Keratinocyte (primary cell): Measurements from ENCODE around the gene CILP2. TPM values are rescaled to one million over a fixed set of nuclear protein-coding genes. Genes with fewer than 3 reads are reported as not detected.

Experiments used
- DNase-seq: peaks from one replicate; pipeline ENCODE4 v3.0.0-alpha.2; 2011; ENCODE audit warnings: low read depth, missing footprints, low spot score
- FAIRE-seq: peaks from 2 replicates; lab custom pipeline; 2011; peaks lifted over from hg19 to GRCh38; lab: Jason Lieb, UNC
- H2AFZ ChIP-seq: 2 replicates; pipeline ENCODE4 v1.6.0; 2012; ENCODE audit warnings: low read length, control low read depth, inconsistent platforms; ENCODE audit not compliant: control insufficient read depth
- H3K27ac ChIP-seq: 2 replicates; pipeline ENCODE4 v1.5.1; 2011; ENCODE audit warnings: low read length; ENCODE audit not compliant: control insufficient read depth, insufficient read depth
- H3K27me3 ChIP-seq: 3 replicates; pipeline ENCODE4 v1.6.0; 2011; ENCODE audit warnings: low read length; ENCODE audit not compliant: control insufficient read depth, insufficient read depth; ENCODE audit errors: extremely low read depth
- H3K36me3 ChIP-seq, 2 experiments: 2 replicates in 1 of 2; 3 replicates in 1 of 2; pipeline ENCODE4 v1.5.1; 2011; ENCODE audit warnings: low read length in 2 of 2, mild to moderate bottlenecking in 1 of 2; ENCODE audit not compliant: control insufficient read depth in 2 of 2, insufficient read depth in 2 of 2; ENCODE audit errors: extremely low read depth in 1 of 2
- H3K4me1 ChIP-seq: 3 replicates; pipeline ENCODE4 v1.5.1; 2011; ENCODE audit warnings: low read length; ENCODE audit not compliant: control insufficient read depth, insufficient read depth; ENCODE audit errors: extremely low read depth
- H3K4me2 ChIP-seq: 3 replicates; pipeline ENCODE4 v1.6.0; 2011; ENCODE audit warnings: low read depth, low read length; ENCODE audit not compliant: control insufficient read depth, insufficient read depth; ENCODE audit errors: extremely low read depth
- H3K4me3 ChIP-seq, 3 experiments: fragments of 200-600 bp in 1 of 3; sonication (generic) in 1 of 3; 2 replicates in 2 of 3; 3 replicates in 1 of 3; pipeline ENCODE4 v1.5.1; 2011 to 2016; ENCODE audit warnings: low read length in 3 of 3, mild to moderate bottlenecking in 3 of 3, control low read depth in 2 of 3, inconsistent platforms in 1 of 3, low read depth in 1 of 3, mixed read lengths in 1 of 3, mixed run types in 1 of 3, moderate library complexity in 1 of 3; ENCODE audit not compliant: control insufficient read depth in 2 of 3, insufficient read depth in 2 of 3; ENCODE audit errors: extremely low read depth in 1 of 3
- H3K79me2 ChIP-seq: 2 replicates; pipeline ENCODE4 v1.6.0; 2012; ENCODE audit warnings: low read length; ENCODE audit not compliant: control insufficient read depth, insufficient read depth
- H3K9ac ChIP-seq: 3 replicates; pipeline ENCODE4 v1.6.0; 2011; ENCODE audit warnings: low read length; ENCODE audit not compliant: control insufficient read depth, insufficient read depth; ENCODE audit errors: extremely low read depth
- H3K9me1 ChIP-seq: 3 replicates; pipeline ENCODE4 v1.6.0; 2011; ENCODE audit warnings: low read length; ENCODE audit not compliant: control insufficient read depth, insufficient read depth; ENCODE audit errors: extremely low read depth
- H3K9me3 ChIP-seq: 2 replicates; pipeline ENCODE4 v1.5.1; 2012; ENCODE audit warnings: low read depth, low read length; ENCODE audit not compliant: control insufficient read depth
- H4K20me1 ChIP-seq: 3 replicates; pipeline ENCODE4 v1.6.0; 2011; ENCODE audit warnings: low read length; ENCODE audit not compliant: control insufficient read depth, insufficient read depth; ENCODE audit errors: extremely low read depth
- CTCF ChIP-seq, 3 experiments: IDR thresholded peaks in 1 of 3; conservative IDR thresholded peaks in 1 of 3; optimal IDR thresholded peaks in 1 of 3; 2 replicates in 2 of 3; 3 replicates in 1 of 3; pipeline versions ENCODE3 to v1.5.1; 2011; ENCODE audit warnings: low read length in 3 of 3, mild to moderate bottlenecking in 3 of 3, moderate library complexity in 2 of 3, control low read depth in 1 of 3, inconsistent platforms in 1 of 3; ENCODE audit not compliant: insufficient read depth in 2 of 3; ENCODE audit errors: extremely low read depth in 1 of 3
- EZH2 ChIP-seq: IDR thresholded peaks from one replicate; pipeline ENCODE4 v1.6.1; 2012; ENCODE audit warnings: inconsistent platforms, mild to moderate bottlenecking, low read length, moderate library complexity
- dilution Hi-C: fragments of 300-500 bp; cut with MboI; formaldehyde crosslinking; loops from one replicate; pipeline ENCODE4 v1.7.0; 2020; ENCODE audit warnings: low sequenced_read_pairs; ENCODE audit not compliant: extremely low pct_ligation_motif_present
- polyA plus RNA-seq, 5 experiments: library from polyadenylated mRNA; depleted of rRNA in 3 of 5; stranded (reverse) in 3 of 5; stranded (forward) in 1 of 5; unstranded in 1 of 5; fragments of >200 nt; gene quantifications; 1 replicate in 1 of 5; 2 replicates in 3 of 5; 3 replicates in 1 of 5; pipeline versions ENCODE4 v1.2.1 to v1.2.3, GENCODE V29; 2011 to 2012; ENCODE audit warnings: missing spikeins in 2 of 5, low read depth in 1 of 5, low replicate concordance in 1 of 5

Gene CILP2
- polyA plus RNA-seq, 1 donor (not counting 4 experiments of a cell fraction or from before 2014, with no cell fraction given) = 0.07 TPM

- no peak overlapping the region for H2AFZ ChIP-seq
- H3K36me3 ChIP-seq = peaks cover 37 to 45% of the 10 kb centered on the region in 2 experiments
- no peaks in the 10 kb centered on the region for H3K9me3 ChIP-seq
- TF ChIP-seq CTCF (optimal IDR thresholded peaks at IDR 0.05 in 1 of 3, IDR thresholded peaks at IDR 0.05 in 1 of 3, conservative IDR thresholded peaks at IDR 0.05 in 1 of 3; ENCODE audit: extremely low read depth in 1 of 3, insufficient read depth in 2 of 3, low read length in 3 of 3) (no peak), EZH2 (no peak)
- H3K27me3 ChIP-seq = no peaks in the 10 kb centered on the region
- dilution Hi-C loops = no loop called here
- H3K4me3 ChIP-seq = no peak overlapping the region
- H3K9ac ChIP-seq = no peak overlapping the region
- no peak overlapping the region for H3K4me2 ChIP-seq
- no peaks in the 10 kb centered on the region for H4K20me1 ChIP-seq
- H3K9me1 ChIP-seq = no peaks in the 10 kb centered on the region
- no peak overlapping the region for H3K27ac ChIP-seq
- DNase-seq (no peak), FAIRE-seq (no peak)
- H3K4me1 ChIP-seq = no peaks in the 10 kb centered on the region
- no peaks in the 10 kb centered on the region for H3K79me2 ChIP-seq
These were observed 35.1 kb upstream of the CILP2 start for GRCh38 chr19:19502808-19503602.

- Histone ChIP-seq H3K4me3 (no peak overlapping the region), H4K20me1 (no peaks in the 10 kb centered on the region), H3K27me3 (no peaks in the 10 kb centered on the region), H3K36me3 (peaks cover 32 to 34% of the 10 kb centered on the region in 2 experiments), H3K9me3 (no peaks in the 10 kb centered on the region), H3K9ac (no peak overlapping the region), H3K27ac (no peak overlapping the region), H3K4me1 (no peaks in the 10 kb centered on the region), H3K9me1 (no peaks in the 10 kb centered on the region), H3K4me2 (no peak overlapping the region), H2AFZ (no peak overlapping the region), H3K79me2 (no peaks in the 10 kb centered on the region)
- dilution Hi-C loops = no loop called here
- no peak for TF ChIP-seq CTCF (optimal IDR thresholded peaks at IDR 0.05 in 1 of 3, IDR thresholded peaks at IDR 0.05 in 1 of 3, conservative IDR thresholded peaks at IDR 0.05 in 1 of 3; ENCODE audit: extremely low read depth in 1 of 3, insufficient read depth in 2 of 3, low read length in 3 of 3)
- TF ChIP-seq EZH2 = no peak
- FAIRE-seq (no peak), DNase-seq (no peak)
These were observed 33.1 kb upstream of the CILP2 start for GRCh38 chr19:19504754-19505668.
